ENCODE data around the gene DFFA. TPM values are rescaled to one million over a fixed set of nuclear protein-coding genes. Genes with fewer than 3 reads are reported as not detected.
"Not testable (repeated sequence)": the region's sequence is repeated elsewhere in the genome, so short reads cannot be mapped to it uniquely, and the experiment has no call there.

DFFA gene
- total RNA-seq, 1 donor from 2014 or later: 49.5 TPM

DNA sequence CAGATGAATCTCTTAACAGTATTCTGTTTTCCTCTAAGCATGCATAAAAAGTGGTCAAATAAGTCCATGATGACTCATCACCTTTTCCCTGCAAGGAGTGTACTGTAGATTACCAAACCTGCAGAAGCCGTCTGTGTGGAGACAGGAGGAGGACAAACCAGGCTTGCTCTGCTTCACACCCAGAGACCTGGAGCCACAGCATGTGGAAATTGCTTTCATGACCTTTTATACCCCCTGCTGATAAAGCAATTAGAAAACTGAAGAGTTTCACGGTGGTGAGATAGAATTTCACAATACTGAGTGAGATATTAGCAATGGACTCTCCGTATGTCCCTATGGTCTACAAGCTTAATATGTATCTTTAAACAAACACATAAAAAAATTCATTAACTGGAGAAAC, 13.1 kb downstream of the DFFA start:
- H3K4me3 ChIP-seq (ENCODE audit: low read depth, low read length): no peak overlapping the region
- TF ChIP-seq, protein P1, sequence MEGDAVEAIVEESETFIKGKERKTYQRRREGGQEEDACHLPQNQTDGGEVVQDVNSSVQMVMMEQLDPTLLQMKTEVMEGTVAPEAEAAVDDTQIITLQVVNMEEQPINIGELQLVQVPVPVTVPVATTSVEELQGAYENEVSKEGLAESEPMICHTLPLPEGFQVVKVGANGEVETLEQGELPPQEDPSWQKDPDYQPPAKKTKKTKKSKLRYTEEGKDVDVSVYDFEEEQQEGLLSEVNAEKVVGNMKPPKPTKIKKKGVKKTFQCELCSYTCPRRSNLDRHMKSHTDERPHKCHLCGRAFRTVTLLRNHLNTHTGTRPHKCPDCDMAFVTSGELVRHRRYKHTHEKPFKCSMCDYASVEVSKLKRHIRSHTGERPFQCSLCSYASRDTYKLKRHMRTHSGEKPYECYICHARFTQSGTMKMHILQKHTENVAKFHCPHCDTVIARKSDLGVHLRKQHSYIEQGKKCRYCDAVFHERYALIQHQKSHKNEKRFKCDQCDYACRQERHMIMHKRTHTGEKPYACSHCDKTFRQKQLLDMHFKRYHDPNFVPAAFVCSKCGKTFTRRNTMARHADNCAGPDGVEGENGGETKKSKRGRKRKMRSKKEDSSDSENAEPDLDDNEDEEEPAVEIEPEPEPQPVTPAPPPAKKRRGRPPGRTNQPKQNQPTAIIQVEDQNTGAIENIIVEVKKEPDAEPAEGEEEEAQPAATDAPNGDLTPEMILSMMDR (conservative IDR thresholded peaks at IDR 0.05; ENCODE audit: low read depth, low read length): no peak
- peak; percentile 74 for DNase-seq (ENCODE audit: low read depth)

DNA sequence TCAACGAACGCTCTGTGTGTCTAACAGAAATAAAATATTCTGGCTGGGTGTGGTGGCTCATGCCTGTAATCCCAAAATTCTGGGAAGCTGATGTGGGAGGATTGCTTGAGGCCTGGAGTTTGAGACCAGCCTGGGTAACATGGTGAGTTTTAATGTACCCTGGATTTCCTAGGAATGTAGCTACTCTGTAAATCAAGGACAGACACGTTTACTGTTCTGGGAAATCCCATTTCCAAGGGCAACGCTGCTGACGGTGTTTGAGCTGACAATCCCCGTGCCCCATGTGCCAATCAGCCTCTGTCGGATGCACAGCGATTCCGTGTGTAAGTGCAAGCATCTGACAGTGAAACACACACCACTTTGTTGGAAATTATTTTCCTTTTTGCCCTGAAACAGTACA, 14.5 kb downstream of the DFFA start:
- DNase-seq (ENCODE audit: low read depth): no peak
- TF ChIP-seq, protein P1 (conservative IDR thresholded peaks at IDR 0.05; ENCODE audit: low read depth, low read length): no peak
- H3K4me3 ChIP-seq (ENCODE audit: low read depth, low read length): no peak overlapping the region

DNA sequence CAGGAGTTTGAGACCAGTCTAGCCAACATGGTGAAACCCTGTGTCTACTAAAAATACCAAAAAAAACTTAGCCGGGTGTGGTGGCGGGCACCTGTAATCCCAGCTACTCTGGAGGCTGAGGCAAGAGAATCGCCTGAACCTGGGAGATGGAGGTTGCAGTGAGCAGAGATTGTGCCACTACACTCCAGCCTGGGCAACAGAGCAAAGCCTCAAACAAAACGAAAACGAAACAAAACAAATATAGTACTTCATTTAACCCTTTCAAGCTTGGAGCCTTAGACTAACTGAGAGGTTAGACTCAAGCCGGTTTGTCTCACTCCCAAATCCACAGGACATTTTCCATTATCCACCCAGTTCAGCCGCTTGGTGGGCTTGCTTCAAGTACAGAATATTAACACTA, 14.9 kb downstream of the DFFA start:
- H3K4me3 ChIP-seq (ENCODE audit: low read depth, low read length); DNase-seq (ENCODE audit: low read depth): not testable (repeated sequence)

DNA sequence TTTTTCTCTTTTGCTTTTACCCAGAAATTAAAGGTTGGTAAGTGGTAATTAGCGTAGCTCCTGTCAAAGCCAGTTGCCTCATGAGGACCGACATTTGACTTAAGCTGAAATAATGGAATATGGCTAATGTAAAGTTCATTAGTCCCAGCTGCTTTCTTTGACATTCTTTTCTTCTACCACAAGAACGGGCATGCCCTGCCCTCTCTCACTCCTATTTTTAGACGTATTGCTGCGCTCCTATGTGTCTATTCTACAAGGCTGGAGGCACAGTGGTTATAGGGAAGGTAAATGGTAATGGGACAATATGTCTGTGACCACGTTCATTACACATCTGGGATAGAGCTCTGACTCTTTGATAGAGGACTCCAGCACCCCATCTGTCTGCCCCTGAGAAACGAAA, 15.7 kb downstream of the DFFA start:
- TF ChIP-seq, protein P1 (conservative IDR thresholded peaks at IDR 0.05; ENCODE audit: low read depth, low read length): no peak
- no peak overlapping the region for H3K4me3 ChIP-seq (ENCODE audit: low read depth, low read length)
- no peak for DNase-seq (ENCODE audit: low read depth)

DNA sequence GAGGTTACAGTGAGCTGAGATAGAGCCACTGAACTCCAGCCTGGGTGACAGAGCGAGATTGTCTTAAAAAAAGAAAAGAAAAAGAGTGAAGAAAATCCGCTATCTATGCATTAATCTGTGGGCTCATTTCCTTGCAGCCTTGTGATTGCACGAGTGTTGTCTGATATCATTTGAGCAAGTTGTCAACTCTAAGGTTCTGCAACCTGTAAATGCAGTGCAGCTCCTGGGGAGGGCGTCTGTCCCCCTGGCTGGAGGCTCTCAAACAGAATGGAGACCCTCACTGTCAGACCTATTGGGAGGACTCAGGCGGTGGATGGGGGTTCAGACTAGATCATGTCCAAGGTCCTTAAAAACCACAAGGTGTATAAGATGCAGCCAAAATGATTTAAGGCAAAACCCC, 16.3 kb downstream of the DFFA start:
- H3K4me3 ChIP-seq (ENCODE audit: low read depth, low read length): no peak overlapping the region
- TF ChIP-seq, protein P1 (conservative IDR thresholded peaks at IDR 0.05; ENCODE audit: low read depth, low read length): peak; percentile 5
- no peak for DNase-seq (ENCODE audit: low read depth)

DNA sequence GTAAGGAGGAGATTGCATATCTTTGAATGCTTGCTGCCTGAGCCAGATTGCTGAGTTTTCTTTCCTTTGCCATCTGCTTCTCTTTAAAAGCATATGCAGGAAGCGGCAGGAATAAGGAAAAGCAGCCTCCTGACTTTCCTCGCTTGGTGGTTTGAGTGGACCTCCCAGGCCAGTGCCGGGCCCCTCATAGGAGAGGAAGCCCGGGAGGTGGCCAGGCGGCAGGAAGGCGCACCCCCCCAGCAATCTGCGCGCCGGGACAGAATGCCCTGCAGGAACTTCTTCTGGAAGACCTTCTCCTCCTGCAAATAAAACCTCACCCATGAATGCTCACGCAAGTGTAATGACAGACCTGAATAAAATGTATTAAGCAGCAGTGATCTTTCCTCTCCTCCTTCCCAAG, 21.0 kb downstream of the DFFA start:
- no peak overlapping the region for H3K4me3 ChIP-seq (ENCODE audit: low read depth, low read length)
- TF ChIP-seq, protein P1 (conservative IDR thresholded peaks at IDR 0.05; ENCODE audit: low read depth, low read length): no peak
- no peak for DNase-seq (ENCODE audit: low read depth)

DNA sequence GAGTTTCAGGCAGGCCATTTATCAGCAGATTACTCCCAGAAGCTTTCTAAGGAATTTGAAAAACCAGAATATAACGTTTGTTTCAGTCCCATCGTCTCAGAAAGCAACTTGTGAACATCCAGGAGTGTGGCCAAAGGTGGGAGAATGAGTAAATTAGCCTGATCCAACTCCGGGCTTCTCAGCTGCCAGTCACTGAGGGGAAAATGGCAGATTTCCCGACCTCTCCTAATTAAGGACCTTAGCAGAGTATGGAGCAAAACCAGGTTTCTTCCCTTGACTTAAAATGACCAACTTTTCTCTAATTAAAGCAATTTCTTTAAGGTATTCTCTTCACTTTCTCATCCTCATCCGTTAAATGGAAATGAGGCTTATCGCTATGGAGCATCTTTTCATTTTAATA, 21.5 kb downstream of the DFFA start:
- no peak overlapping the region for H3K4me3 ChIP-seq (ENCODE audit: low read depth, low read length)
- DNase-seq (ENCODE audit: low read depth): no peak
- TF ChIP-seq, protein P1 (conservative IDR thresholded peaks at IDR 0.05; ENCODE audit: low read depth, low read length): no peak
